GM21390 (cell line): ENCODE measurements around the gene HPCA.

ENCODE experiments used
- ATAC-seq: cut with Tn5 transposase; IDR thresholded peaks from one replicate; pipeline ENCODE4 v1.9.1; 2021; ENCODE audit not compliant: unreplicated experiment

The HPCA gene

GRCh38 chr1:32870615-32871363 lies 15.5 kb upstream of the HPCA start, which contains the start of gene FNDC5:
FNDC5 (minus strand) TSS chr1:32870912.
- ATAC-seq = no peak

- ATAC-seq = no peak
Observed at GRCh38 chr1:32871364-32872191, 14.7 kb upstream of the HPCA start.

GRCh38 chr1:32872192-32872460 lies 14.2 kb upstream of the HPCA start:
- no peak for ATAC-seq

GRCh38 chr1:32873484-32873883 lies 12.8 kb upstream of the HPCA start:
- ATAC-seq = no peak

GRCh38 chr1:32874860-32875752 lies 11.2 kb upstream of the HPCA start:
- no peak for ATAC-seq

- ATAC-seq = no peak
Observed at GRCh38 chr1:32876341-32877210, 9.7 kb upstream of the HPCA start.

- no peak for ATAC-seq
Observed at GRCh38 chr1:32877211-32878110, 8.8 kb upstream of the HPCA start.

- ATAC-seq = no peak
Observed at GRCh38 chr1:32878183-32878582, 8.1 kb upstream of the HPCA start.

- ATAC-seq = no peak
Observed at GRCh38 chr1:32878637-32879041, 7.7 kb upstream of the HPCA start.

- ATAC-seq = no peak
Observed at GRCh38 chr1:32881291-32881690, 5.0 kb upstream of the HPCA start.

- ATAC-seq = no peak
Observed at GRCh38 chr1:32881871-32882850, 4.1 kb upstream of the HPCA start.

GRCh38 chr1:32883338-32884031 lies 2.8 kb upstream of the HPCA start:
- ATAC-seq = no peak

- no peak for ATAC-seq
Observed at GRCh38 chr1:32884032-32884372, 2.3 kb upstream of the HPCA start.

- no peak for ATAC-seq
Observed at GRCh38 chr1:32884726-32885125, 1.6 kb upstream of the HPCA start.

- ATAC-seq = no peak
Observed at GRCh38 chr1:32885676-32886003, 651 bp upstream of the HPCA start.

GRCh38 chr1:32886828-32887414 lies 630 bp downstream of the HPCA start:
- no peak for ATAC-seq

- no peak for ATAC-seq
Observed at GRCh38 chr1:32887623-32888022, 1.3 kb downstream of the HPCA start.

- ATAC-seq = no peak
Observed at GRCh38 chr1:32888134-32888533, 1.8 kb downstream of the HPCA start.
